Mesenchymal stem cell (in vitro differentiated cells and primary cell): Measurements from ENCODE around the gene TOP1.

Experiments
- DNase-seq: peaks from one replicate; pipeline ENCODE4 v3.0.0-alpha.2; 2013
- H2AFZ ChIP-seq: one replicate; pipeline ENCODE4 v1.6.1; 2013; ENCODE audit warnings: low read depth, mild to moderate bottlenecking, control low read depth, inconsistent platforms, low read length, moderate library complexity
- H2AK5ac ChIP-seq: 2 replicates; pipeline ENCODE4 v1.6.1; 2013; ENCODE audit warnings: low read length, moderate library complexity, mild to moderate bottlenecking, inconsistent platforms; ENCODE audit not compliant: severe bottlenecking
- H2BK120ac ChIP-seq: one replicate; pipeline ENCODE4 v1.6.1; 2013; ENCODE audit warnings: low read depth, mild to moderate bottlenecking, inconsistent platforms, low read length, moderate library complexity
- H2BK12ac ChIP-seq, 2 experiments: one replicate each; pipeline ENCODE4 v1.6.1; 2013; ENCODE audit warnings: inconsistent platforms in 2 of 2, low read length in 2 of 2, mild to moderate bottlenecking in 2 of 2, moderate library complexity in 2 of 2, control low read depth in 1 of 2
- H2BK15ac ChIP-seq: one replicate; pipeline ENCODE4 v1.6.1; 2013; ENCODE audit warnings: mild to moderate bottlenecking, low read depth, inconsistent platforms; ENCODE audit not compliant: poor library complexity, severe bottlenecking
- H2BK5ac ChIP-seq: 2 replicates; pipeline ENCODE4 v1.6.1; 2013; ENCODE audit warnings: low read depth, mild to moderate bottlenecking, low read length, control low read depth, inconsistent platforms; ENCODE audit not compliant: poor library complexity, severe bottlenecking
- H3K14ac ChIP-seq, 2 experiments: one replicate each; pipeline ENCODE4 v1.6.1; 2013; ENCODE audit warnings: inconsistent platforms in 2 of 2, low read length in 2 of 2, control low read depth in 1 of 2, mild to moderate bottlenecking in 1 of 2, moderate library complexity in 1 of 2
- H3K18ac ChIP-seq, 2 experiments: one replicate each; pipeline ENCODE4 v1.6.1; 2013; ENCODE audit warnings: inconsistent platforms in 2 of 2, low read length in 2 of 2, control low read depth in 1 of 2, low read depth in 1 of 2, mild to moderate bottlenecking in 1 of 2
- H3K23ac ChIP-seq, 2 experiments: one replicate each; pipeline ENCODE4 v1.6.1; 2013; ENCODE audit warnings: inconsistent platforms in 2 of 2, low read length in 2 of 2, mild to moderate bottlenecking in 2 of 2, moderate library complexity in 2 of 2, control low read depth in 1 of 2
- H3K27ac ChIP-seq: 2 replicates; pipeline ENCODE4 v1.5.1; 2013; ENCODE audit warnings: mild to moderate bottlenecking, moderate library complexity, low read length, control low read depth, inconsistent platforms; ENCODE audit not compliant: poor library complexity, severe bottlenecking
- H3K27me3 ChIP-seq, 2 experiments: 2 replicates each; pipeline versions ENCODE4 v1.6.1 to v1.7.0; 2013; ENCODE audit warnings: low read length in 2 of 2, mild to moderate bottlenecking in 2 of 2, moderate library complexity in 2 of 2, control low read depth in 1 of 2, inconsistent platforms in 1 of 2; ENCODE audit not compliant: control insufficient read depth in 1 of 2, insufficient read depth in 1 of 2
- H3K36me3 ChIP-seq, 2 experiments: 2 replicates each; pipeline versions ENCODE4 v1.6.1 to v1.7.0; 2013; ENCODE audit warnings: low read length in 2 of 2, control low read depth in 1 of 2, inconsistent platforms in 1 of 2, low read depth in 1 of 2, mild to moderate bottlenecking in 1 of 2; ENCODE audit not compliant: insufficient read depth in 2 of 2, control insufficient read depth in 1 of 2
- H3K4ac ChIP-seq, 2 experiments: one replicate each; pipeline ENCODE4 v1.6.1; 2013; ENCODE audit warnings: inconsistent platforms in 2 of 2, low read length in 2 of 2, mild to moderate bottlenecking in 2 of 2, moderate library complexity in 2 of 2, control low read depth in 1 of 2, low read depth in 1 of 2
- H3K4me1 ChIP-seq: 2 replicates; pipeline ENCODE4 v1.6.1; 2013; ENCODE audit warnings: low read depth, low read length, control low read depth; ENCODE audit not compliant: control insufficient read depth, insufficient read depth
- H3K4me2 ChIP-seq: 2 replicates; pipeline ENCODE4 v1.6.1; 2013; ENCODE audit warnings: low read length, mild to moderate bottlenecking, inconsistent platforms; ENCODE audit not compliant: poor library complexity, severe bottlenecking
- H3K4me3 ChIP-seq, 2 experiments: 2 replicates each; pipeline versions ENCODE4 v1.5.1 to v1.7.0; 2013; ENCODE audit warnings: low read length in 2 of 2, mild to moderate bottlenecking in 2 of 2, control low read depth in 1 of 2, low read depth in 1 of 2; ENCODE audit not compliant: insufficient read depth in 1 of 2
- H3K79me1 ChIP-seq: replicated peaks from 2 replicates; pipeline ENCODE4 v1.6.1; 2013; ENCODE audit warnings: mild to moderate bottlenecking, control low read depth, low read length, inconsistent platforms; ENCODE audit not compliant: poor library complexity, severe bottlenecking
- H3K9ac ChIP-seq: 2 replicates; pipeline ENCODE4 v1.7.0; 2013; ENCODE audit warnings: mild to moderate bottlenecking, low read length, moderate library complexity
- H3K9me3 ChIP-seq: 2 replicates; pipeline ENCODE4 v1.7.0; 2013; ENCODE audit warnings: mild to moderate bottlenecking, low read length; ENCODE audit not compliant: control insufficient read depth
- H4K8ac ChIP-seq: one replicate; pipeline ENCODE4 v1.6.1; 2013; ENCODE audit warnings: inconsistent platforms, mild to moderate bottlenecking, low read length, moderate library complexity
- H4K91ac ChIP-seq: one replicate; pipeline ENCODE4 v1.6.1; 2013; ENCODE audit warnings: mild to moderate bottlenecking, low read length, inconsistent platforms
- WGBS: methylation state at CpG from one replicate; pipeline ENCODE4 v1.1.7; 2013; ENCODE audit warnings: mixed read lengths; 5-methylcytosine and 5-hydroxymethylcytosine counted together

Gene TOP1

DNA sequence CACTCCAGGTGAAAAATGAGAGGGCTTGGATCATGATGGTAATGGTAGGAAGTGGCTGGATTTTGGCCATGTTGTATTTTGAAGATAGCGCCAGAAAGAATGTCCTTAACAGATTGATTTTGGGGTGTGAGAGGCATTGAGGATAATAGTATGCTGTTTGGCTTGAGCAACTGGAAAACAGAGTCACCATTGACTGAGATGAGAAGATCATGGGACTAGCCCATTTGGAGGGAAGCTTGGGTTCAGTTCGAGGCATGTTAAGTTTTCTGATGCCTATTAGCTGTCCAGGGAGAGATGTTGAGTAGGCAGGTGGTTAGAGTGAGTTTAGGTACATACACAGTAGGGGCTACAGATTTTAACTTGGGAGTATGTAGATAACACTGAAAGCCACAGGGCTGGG, 132.1 kb downstream of the TOP1 start:
- Histone ChIP-seq H3K4me3 (no peak overlapping the region), H2AK5ac (no peak overlapping the region), H2BK120ac (no peak overlapping the region), H2BK15ac (no peak overlapping the region), H3K9ac (no peak overlapping the region), H3K23ac (no peak overlapping the region), H4K91ac (no peak overlapping the region), H3K4me2 (no peak overlapping the region), H3K4me1 (peaks cover 11% of the 10 kb centered on the region), H3K27me3 (no peaks in the 10 kb centered on the region), H2BK5ac (no peak overlapping the region), H3K79me1 (peaks cover 58% of the 10 kb centered on the region), H3K36me3 (peaks cover 51 to 62% of the 10 kb centered on the region in 2 experiments), H3K9me3 (no peaks in the 10 kb centered on the region), H2AFZ (no peak overlapping the region), H3K4ac (no peak overlapping the region), H3K27ac (no peak overlapping the region), H4K8ac (no peak overlapping the region), H3K18ac (no peak overlapping the region), H3K14ac (no peak overlapping the region), H2BK12ac (no peak overlapping the region)
- DNase-seq: no peak
- WGBS: 97% methylated on average over 2 of the region's 2 CpGs

- no peak overlapping the region for H2AK5ac ChIP-seq
- no CpG with 5 or more reads among the region's 1 CpG for WGBS
- H3K4me3 ChIP-seq: no peak overlapping the region
- no peaks in the 10 kb centered on the region for H3K27me3 ChIP-seq
- H3K9me3 ChIP-seq: no peaks in the 10 kb centered on the region
- H2BK12ac ChIP-seq: no peak overlapping the region
- no peak overlapping the region for H3K18ac ChIP-seq
- H4K8ac ChIP-seq: no peak overlapping the region
- H3K4me2 ChIP-seq: no peak overlapping the region
- DNase-seq: no peak
- peaks cover 63 to 73% of the 10 kb centered on the region in 2 experiments for H3K36me3 ChIP-seq
- no peak overlapping the region for H3K9ac ChIP-seq
- H3K14ac ChIP-seq: no peak overlapping the region
- peaks cover 62% of the 10 kb centered on the region for H3K79me1 ChIP-seq
- no peak overlapping the region for H3K27ac ChIP-seq
- H3K4ac ChIP-seq: no peak overlapping the region
- no peak overlapping the region for H2BK15ac ChIP-seq
- peaks cover 8% of the 10 kb centered on the region for H3K4me1 ChIP-seq
- H2BK5ac ChIP-seq: no peak overlapping the region
- H3K23ac ChIP-seq: no peak overlapping the region
- no peak overlapping the region for H2AFZ ChIP-seq
- H4K91ac ChIP-seq: no peak overlapping the region
- no peak overlapping the region for H2BK120ac ChIP-seq
Measured at GRCh38 chr20:41161886-41162285, 133.3 kb downstream of the TOP1 start.

DNA sequence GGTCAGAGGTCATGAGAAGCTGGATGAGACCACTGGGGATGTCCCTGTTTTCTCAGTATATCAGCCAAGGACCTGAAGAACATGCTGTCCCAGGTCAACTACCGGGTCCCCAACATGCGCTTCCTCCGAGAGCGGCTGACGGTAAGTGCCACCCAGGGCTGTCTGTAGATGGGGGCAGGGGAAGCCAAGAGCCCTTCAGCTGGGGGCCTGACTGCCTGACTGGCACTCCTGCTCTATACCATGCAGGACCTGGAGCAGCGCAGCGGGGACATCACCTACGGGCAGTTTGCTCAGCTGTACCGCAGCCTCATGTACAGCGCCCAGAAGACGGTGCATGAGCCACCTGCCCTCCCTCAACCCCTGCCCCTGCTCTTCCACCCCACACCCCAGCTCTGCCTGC, 133.8 kb downstream of the TOP1 start:
- H3K4me2 ChIP-seq: no peak overlapping the region
- no peak overlapping the region for H4K91ac ChIP-seq
- H3K27ac ChIP-seq: no peak overlapping the region
- peaks cover 66% of the 10 kb centered on the region for H3K79me1 ChIP-seq
- no peak overlapping the region for H3K9ac ChIP-seq
- DNase-seq: no peak
- H2AFZ ChIP-seq: no peak overlapping the region
- H3K18ac ChIP-seq: no peak overlapping the region
- H2BK5ac ChIP-seq: no peak overlapping the region
- H2BK15ac ChIP-seq: no peak overlapping the region
- no peak overlapping the region for H3K23ac ChIP-seq
- no peaks in the 10 kb centered on the region for H3K9me3 ChIP-seq
- WGBS: 98% methylated on average over 11 of the region's 11 CpGs
- H3K27me3 ChIP-seq: no peaks in the 10 kb centered on the region
- H2BK120ac ChIP-seq: no peak overlapping the region
- H4K8ac ChIP-seq: no peak overlapping the region
- H2AK5ac ChIP-seq: no peak overlapping the region
- no peak overlapping the region for H3K4me3 ChIP-seq
- no peak overlapping the region for H2BK12ac ChIP-seq
- no peak overlapping the region for H3K14ac ChIP-seq
- peaks cover 68 to 76% of the 10 kb centered on the region in 2 experiments for H3K36me3 ChIP-seq
- peaks cover 5% of the 10 kb centered on the region for H3K4me1 ChIP-seq
- H3K4ac ChIP-seq: no peak overlapping the region

- Histone ChIP-seq H3K4me3 (no peak overlapping the region), H2AFZ (no peak overlapping the region), H4K91ac (no peak overlapping the region), H3K79me1 (peaks cover 72% of the 10 kb centered on the region), H3K4ac (no peak overlapping the region), H3K4me2 (no peak overlapping the region), H3K9me3 (no peaks in the 10 kb centered on the region), H2BK12ac (no peak overlapping the region), H3K27me3 (no peaks in the 10 kb centered on the region), H3K27ac (no peak overlapping the region), H4K8ac (no peak overlapping the region), H3K14ac (no peak overlapping the region), H3K18ac (no peak overlapping the region), H2BK120ac (no peak overlapping the region), H3K23ac (no peak overlapping the region), H2BK5ac (no peak overlapping the region), H3K36me3 (peaks cover 79 to 90% of the 10 kb centered on the region in 2 experiments), H2BK15ac (no peak overlapping the region), H3K4me1 (no peaks in the 10 kb centered on the region), H2AK5ac (no peak overlapping the region), H3K9ac (no peak overlapping the region)
- DNase-seq: no peak
- 94% methylated on average over 11 of the region's 11 CpGs for WGBS
Measured at GRCh38 chr20:41163821-41164220, 135.2 kb downstream of the TOP1 start.
